Adrenal gland (tissue), 12 donors: ENCODE data around the gene SMIM7. TPM values are rescaled to one million over a fixed set of nuclear protein-coding genes. Genes with fewer than 3 reads are reported as not detected.

Experiments used
- DNase-seq, 7 donors: peaks; one replicate each; pipeline ENCODE4 v3.0.0-alpha.2; 2019 to 2020
- H3K27ac ChIP-seq, 5 donors: fragments of 200-600 bp; sonication (generic) in 4 of 5; 1 replicate in 3 of 5; 2 replicates in 2 of 5; pipeline versions ENCODE4 v1.5.1 to v1.8.0; 2016 to 2020; ENCODE audit warnings: mild to moderate bottlenecking in 1 of 5
- H3K27me3 ChIP-seq: fragments of 200-600 bp; 2 replicates; pipeline ENCODE4 v1.8.0; 2021
- H3K36me3 ChIP-seq, 2 donors: fragments of 200-600 bp; replicated peaks in 1 of 2; 1 replicate in 1 of 2; 2 replicates in 1 of 2; pipeline versions ENCODE4 v1.5.1 to v1.8.0; 2018 to 2022
- H3K4me1 ChIP-seq, 2 donors: fragments of 200-600 bp; replicated peaks in 1 of 2; 1 replicate in 1 of 2; 2 replicates in 1 of 2; pipeline versions ENCODE4 v1.5.1 to v1.8.0; 2018 to 2021
- H3K4me3 ChIP-seq, 4 donors: fragments of 200-600 bp; sonication (generic) in 3 of 4; one replicate each; pipeline ENCODE4 v1.5.1; 2016 to 2018
- H3K9me3 ChIP-seq, 3 donors: fragments of 200-600 bp; sonication (generic) in 1 of 3; replicated peaks in 1 of 3; 1 replicate in 2 of 3; 2 replicates in 1 of 3; pipeline versions ENCODE4 v1.5.1 to v1.8.0; 2016 to 2021
- CTCF ChIP-seq, 6 experiments: fragments of 450-650 bp in 4 of 6; fragments of 200-600 bp in 2 of 6; sonication (generic) in 1 of 6; IDR thresholded peaks; 1 replicate in 5 of 6; 2 replicates in 1 of 6; pipeline versions ENCODE4 v1.5.1 to v1.8.0; 2016 to 2021; ENCODE audit warnings: antibody characterized with exemption in 6 of 6, mild to moderate bottlenecking in 2 of 6, moderate library complexity in 1 of 6
- POLR2A ChIP-seq, 2 donors: fragments of 450-650 bp; IDR thresholded peaks; one replicate each; pipeline ENCODE4 v1.6.1; 2017; ENCODE audit warnings: antibody characterized with exemption in 2 of 2, mild to moderate bottlenecking in 2 of 2, moderate library complexity in 1 of 2
- WGBS, 4 donors: extraction: QIAGEN DNeasy Blood & Tissue Kit in 2 of 4; methylation state at CpG; one replicate each; pipeline versions ENCODE4 v1.1.5 to v1.1.7; 2013 to 2017; 5-methylcytosine and 5-hydroxymethylcytosine counted together
- intact Hi-C, 2 donors: fragments of 100-400 bp; cut with DNase I; formaldehyde crosslinking; loops; one replicate each; pipeline versions ENCODE4 v1.14.1 to v1.15.0; 2022 to 2023
- polyA plus RNA-seq, 3 donors: library from polyadenylated mRNA; stranded (reverse); fragments of 200-250 nt in 2 of 3; fragments of 350-450 nt in 1 of 3; fragmentation: Illumina TruSeq in 1 of 3; extraction: RNeasy Lipid Tissue Mini Kit (QIAGEN cat#74804) in 1 of 3; gene quantifications; one replicate each; pipeline ENCODE4 v1.2.3, GENCODE V29; 2013 to 2014
- total RNA-seq, 9 donors: library from RNA; depleted of rRNA in 4 of 9; stranded (reverse); fragments of >200 nt in 4 of 9; fragments of 120-200 nt in 1 of 9; fragmentation: NEBNext Ultra II Directional in 1 of 9; extraction: Animal tissue kit (Norgen Biotek cat#: 25700) in 1 of 9; gene quantifications; one replicate each; pipeline versions ENCODE4 v1.1.0 to v1.2.4, GENCODE V29; 2013 to 2023
- donor health status: healthy with polysubstance abuse.
- donor health status: Bipolar disorder and iron deficiency.
- donor health status: DM: yes; HTN: yes; CAD: no.
- donor health status: DM: no; HTN: no; CAD: no.
- donor health status: DM: no; HTN: no; CAD: no.
- donor health status: DM: yes; HTN: yes; CAD: no.

Gene SMIM7
- total and polyA plus RNA-seq, 12 donors, result 76.0 to 136 (median 90.6) TPM

- Histone ChIP-seq H3K9me3 (no peaks in the 10 kb centered on the region), H3K36me3 (peaks cover 0 to 10% of the 10 kb centered on the region in 2 donors), H3K27ac (peak overlapping the region; percentile 62 to 99 (median 87)), H3K27me3 (no peaks in the 10 kb centered on the region), H3K4me3 (peak overlapping the region; percentile 51 to 88 (median 81)), H3K4me1 (peaks cover 30 to 44% of the 10 kb centered on the region in 2 donors)
- peak in 4 of 7 donors; percentile 22 to 42 (median 36) for DNase-seq
- no peak for TF ChIP-seq POLR2A (IDR thresholded peaks at IDR 0.05)
- TF ChIP-seq CTCF (IDR thresholded peaks at IDR 0.05), result no peak
- intact Hi-C loops, result loop anchor here in 1 of 2 donors (10.0 kb wide), 1 partner anchor 53 kb away; the partner anchor contains the start of gene SLC35E1
- 0 to 1% (median 0%) methylated on average over 18 to 52 of the region's 52 CpGs for WGBS, 4 donors
Observed at GRCh38 chr19:16627193-16627927, 32.6 kb downstream of the SMIM7 start.

- Histone ChIP-seq H3K4me3 (peak overlapping the region in 3 of 4 donors; percentile 75 to 88 (median 87)), H3K4me1 (peaks cover 30 to 44% of the 10 kb centered on the region in 2 donors), H3K27ac (peak overlapping the region in 4 of 5 donors; percentile 81 to 99 (median 92)), H3K27me3 (no peaks in the 10 kb centered on the region), H3K9me3 (no peaks in the 10 kb centered on the region), H3K36me3 (peaks cover 0 to 10% of the 10 kb centered on the region in 2 donors)
- TF ChIP-seq POLR2A (IDR thresholded peaks at IDR 0.05), result no peak
- TF ChIP-seq CTCF (IDR thresholded peaks at IDR 0.05), result no peak
- intact Hi-C loops, result loop anchor here in 1 of 2 donors (10.0 kb wide), 1 partner anchor 52 kb away; the partner anchor contains the start of gene SLC35E1
- no peak for DNase-seq
- 1 to 5% (median 3%) methylated on average over 6 to 12 of the region's 12 CpGs for WGBS, 4 donors
Observed at GRCh38 chr19:16626796-16627192, 33.1 kb downstream of the SMIM7 start.

- Histone ChIP-seq H3K9me3 (no peaks in the 10 kb centered on the region), H3K27me3 (no peaks in the 10 kb centered on the region), H3K36me3 (no peaks in the 10 kb centered on the region), H3K4me1 (peaks cover 31 to 47% of the 10 kb centered on the region in 2 donors), H3K27ac (peak overlapping the region in 1 of 5 donors; percentile 36), H3K4me3 (no peak overlapping the region)
- no peak for DNase-seq
- whole genome bisulfite sequencing, 4 donors, result 81 to 84% (median 82%) methylated on average over 16 of the region's 16 CpGs
- intact Hi-C loops, result loop anchor here in 1 of 2 donors (10.0 kb wide), 1 partner anchor 51 kb away; the partner anchor contains the start of gene SLC35E1
- no peak for TF ChIP-seq CTCF (IDR thresholded peaks at IDR 0.05)
- no peak for TF ChIP-seq POLR2A (IDR thresholded peaks at IDR 0.05)
Observed at GRCh38 chr19:16625163-16625958, 34.6 kb downstream of the SMIM7 start.

GRCh38 chr19:16624236-16624635 lies 35.7 kb downstream of the SMIM7 start:
- Histone ChIP-seq H3K4me1 (peaks cover 36 to 50% of the 10 kb centered on the region in 2 donors), H3K27ac (peak overlapping the region; percentile 10 to 55 (median 36)), H3K4me3 (no peak overlapping the region), H3K36me3 (no peaks in the 10 kb centered on the region), H3K9me3 (no peaks in the 10 kb centered on the region), H3K27me3 (no peaks in the 10 kb centered on the region)
- no peak for TF ChIP-seq CTCF (IDR thresholded peaks at IDR 0.05)
- peak in 1 of 2 donors; percentile 60 for TF ChIP-seq POLR2A (IDR thresholded peaks at IDR 0.05)
- DNase-seq, result peak; percentile 52 to 86 (median 75)
- intact Hi-C loops, result loop anchor here (5.0 to 10.0 kb wide), 2 partner anchors 47 to 49 kb away; partner anchors contain the start of gene SLC35E1 (in 1 of the 2)
- WGBS, 4 donors, result 40 to 52% (median 43%) methylated on average over 10 of the region's 10 CpGs
